ENCODE measurements around the gene PLEKHA4.
"Not testable (repeated sequence)": the region's sequence is repeated elsewhere in the genome, so short reads cannot be mapped to it uniquely, and the experiment has no call there.

GRCh38 chr19:48909424-48910077 is 41.1 kb upstream of the PLEKHA4 start:
- TF ChIP-seq POLR2AphosphoS5 (IDR thresholded peaks at IDR 0.05; ENCODE audit: borderline replicate concordance, low read depth, low read length); EZH2 (IDR thresholded peaks at IDR 0.05): not testable (repeated sequence)
